ENCODE results near the gene TTL.
"Not testable (repeated sequence)": the region's sequence is repeated elsewhere in the genome, so short reads cannot be mapped to it uniquely, and the experiment has no call there.

TTL gene

GRCh38 chr2:112481528-112482233, at the start of gene TTL:
Gene TTL, plus strand, starts transcription at chr2:112482156. Its CDS starts 189 bp downstream, at chr2:112482345.
- DNase-seq (ENCODE audit: low spot score): peak; percentile 70

- DNase-seq (ENCODE audit: low spot score): not testable (repeated sequence)
Measured at GRCh38 chr2:112432390-112432734, 49.6 kb upstream of the TTL start.

GRCh38 chr2:112432735-112433479, 49.0 kb upstream of the TTL start:
- not testable (repeated sequence) for DNase-seq (ENCODE audit: low spot score)

- DNase-seq (ENCODE audit: low spot score): peak; percentile 34
Measured at GRCh38 chr2:112433480-112433879, 48.5 kb upstream of the TTL start, which contains the start of gene RGPD8. Gene RGPD8, minus strand, starts transcription at chr2:112433645. Its CDS starts 192 bp downstream, at chr2:112433453.

- no peak for DNase-seq (ENCODE audit: low spot score)
Measured at GRCh38 chr2:112433932-112434730, 47.8 kb upstream of the TTL start.

GRCh38 chr2:112434890-112435715, 46.9 kb upstream of the TTL start:
- DNase-seq (ENCODE audit: low spot score): not testable (repeated sequence)

- not testable (repeated sequence) for DNase-seq (ENCODE audit: low spot score)
Measured at GRCh38 chr2:112435716-112436431, 46.1 kb upstream of the TTL start.

- DNase-seq (ENCODE audit: low spot score): not testable (repeated sequence)
Measured at GRCh38 chr2:112436993-112437392, 45.0 kb upstream of the TTL start.

- DNase-seq (ENCODE audit: low spot score): not testable (repeated sequence)
Measured at GRCh38 chr2:112437405-112437831, 44.5 kb upstream of the TTL start.

- not testable (repeated sequence) for DNase-seq (ENCODE audit: low spot score)
Measured at GRCh38 chr2:112438603-112439261, 43.2 kb upstream of the TTL start.

GRCh38 chr2:112444256-112444655, 37.7 kb upstream of the TTL start:
- not testable (repeated sequence) for DNase-seq (ENCODE audit: low spot score)

- DNase-seq (ENCODE audit: low spot score): no peak
Measured at GRCh38 chr2:112449854-112450253, 32.1 kb upstream of the TTL start.

- DNase-seq (ENCODE audit: low spot score): no peak
Measured at GRCh38 chr2:112451317-112451716, 30.6 kb upstream of the TTL start.

- DNase-seq (ENCODE audit: low spot score): no peak
Measured at GRCh38 chr2:112454586-112454985, 27.4 kb upstream of the TTL start.

- DNase-seq (ENCODE audit: low spot score): no peak
Measured at GRCh38 chr2:112459372-112459771, 22.6 kb upstream of the TTL start.

GRCh38 chr2:112462178-112462577, 19.8 kb upstream of the TTL start:
- no peak for DNase-seq (ENCODE audit: low spot score)

GRCh38 chr2:112463256-112463655, 18.7 kb upstream of the TTL start:
- no peak for DNase-seq (ENCODE audit: low spot score)

- DNase-seq (ENCODE audit: low spot score): no peak
Measured at GRCh38 chr2:112465382-112465781, 16.6 kb upstream of the TTL start.

GRCh38 chr2:112472547-112473263, 9.3 kb upstream of the TTL start:
- DNase-seq (ENCODE audit: low spot score): no peak
